MCF 10A (cell line): ENCODE data around the gene WDR45B. TPM values are rescaled to one million over a fixed set of nuclear protein-coding genes. Genes with fewer than 3 reads are reported as not detected.

Source experiments
- BruUV-seq: library from RNA; stranded (reverse); fragments of 400-500 nt; replicated peaks from 2 replicates; lab custom pipeline; 2021; lab: Mats Ljungman, UMichigan
- CTCF ChIA-PET: fragments of 300-600 bp; sonication (Branson Sonifier 250); formaldehyde crosslinking; extraction: SDS; loops from one replicate; lab custom pipeline; 2021; ENCODE audit warnings: antibody characterized with exemption, inconsistent platforms; lab: Yijun Ruan, JAX
- POLR2A ChIA-PET: fragments of 300-600, 350-650 bp; sonication (Branson Sonifier 250); formaldehyde crosslinking; extraction: SDS; loops from one replicate; lab custom pipeline; 2020; ENCODE audit warnings: antibody characterized with exemption, inconsistent platforms; lab: Yijun Ruan, JAX
- DNase-seq: peaks from one replicate; pipeline ENCODE4 v3.0.0-alpha.2; 2018; ENCODE audit not compliant: unreplicated experiment
- H3K27ac Mint-ChIP-seq: one replicate; pipeline ENCODE4 v1.8.0; 2022; ENCODE audit warnings: mild to moderate bottlenecking, low read depth, mixed read lengths; ENCODE audit not compliant: unreplicated experiment
- H3K27me3 Mint-ChIP-seq: one replicate; pipeline ENCODE4 v1.8.0; 2022; ENCODE audit warnings: mixed read lengths; ENCODE audit not compliant: insufficient read depth, unreplicated experiment
- H3K36me3 Mint-ChIP-seq: one replicate; pipeline ENCODE4 v1.8.0; 2022; ENCODE audit warnings: mild to moderate bottlenecking, moderate library complexity, mixed read lengths; ENCODE audit not compliant: insufficient read depth, unreplicated experiment
- H3K4me1 Mint-ChIP-seq: one replicate; pipeline ENCODE4 v1.8.0; 2022; ENCODE audit warnings: mixed read lengths; ENCODE audit not compliant: insufficient read depth, unreplicated experiment
- H3K4me3 Mint-ChIP-seq: one replicate; pipeline ENCODE4 v1.8.0; 2022; ENCODE audit warnings: mild to moderate bottlenecking, moderate library complexity, mixed read lengths; ENCODE audit not compliant: unreplicated experiment
- H3K9me3 Mint-ChIP-seq: one replicate; pipeline ENCODE4 v1.8.0; 2022; ENCODE audit warnings: mixed read lengths; ENCODE audit not compliant: unreplicated experiment
- intact Hi-C: fragments of 100-400 bp; cut with micrococcal nuclease; formaldehyde crosslinking; loops from 2 replicates; pipeline ENCODE4 v1.14.1; 2022
- total RNA-seq: library from RNA; stranded (reverse); gene quantifications from 2 replicates; pipeline ENCODE4 v1.2.3, GENCODE V29; 2022
- TF ChIP-seq, protein P1 (sequence below): fragments of 200-600 bp; IDR thresholded peaks from one replicate; pipeline ENCODE4 v1.8.0; 2022; ENCODE audit warnings: antibody characterized with exemption, mild to moderate bottlenecking; ENCODE audit not compliant: unreplicated experiment

Gene WDR45B
- total RNA-seq, 1 experiment from 2014 or later, result 88.3 TPM

DNA sequence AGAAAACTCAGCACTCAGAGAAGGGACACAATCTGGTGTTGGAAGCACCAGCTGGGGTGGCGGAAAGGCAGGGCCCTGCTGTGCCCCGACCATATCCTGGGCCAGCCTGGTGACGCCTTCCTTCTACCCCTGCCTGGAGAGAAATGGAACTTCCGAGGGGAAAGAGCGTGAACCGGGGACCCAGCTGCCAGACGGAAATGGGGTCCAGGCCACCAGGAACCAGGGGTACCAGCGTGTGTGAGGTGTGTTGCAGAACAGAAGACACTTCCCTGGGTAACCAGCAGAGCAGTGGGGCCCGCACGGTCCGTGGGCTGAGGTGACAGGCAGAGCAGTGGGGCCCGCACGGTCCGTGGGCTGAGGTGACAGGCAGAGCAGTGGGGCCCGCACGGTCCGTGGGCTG lies 43.5 kb upstream of the WDR45B start:
- POLR2A ChIA-PET, result interaction anchor here (0.6 kb wide), 1 partner anchor 179 kb away, joined by 4 read pairs; no protein-coding TSS in a partner anchor
- Mint-ChIP-seq H3K27ac (no peak overlapping the region), H3K4me1 (peaks cover 7% of the 10 kb centered on the region), H3K4me3 (no peak overlapping the region), H3K27me3 (no peaks in the 10 kb centered on the region), H3K9me3 (peaks cover 9% of the 10 kb centered on the region), H3K36me3 (peaks cover 25% of the 10 kb centered on the region)
- CTCF ChIA-PET, result interaction anchor here (0.6 kb wide), 1 partner anchor 380 kb away, joined by 3 read pairs; no protein-coding TSS in a partner anchor
- no peak for DNase-seq
- TF ChIP-seq, protein P1, sequence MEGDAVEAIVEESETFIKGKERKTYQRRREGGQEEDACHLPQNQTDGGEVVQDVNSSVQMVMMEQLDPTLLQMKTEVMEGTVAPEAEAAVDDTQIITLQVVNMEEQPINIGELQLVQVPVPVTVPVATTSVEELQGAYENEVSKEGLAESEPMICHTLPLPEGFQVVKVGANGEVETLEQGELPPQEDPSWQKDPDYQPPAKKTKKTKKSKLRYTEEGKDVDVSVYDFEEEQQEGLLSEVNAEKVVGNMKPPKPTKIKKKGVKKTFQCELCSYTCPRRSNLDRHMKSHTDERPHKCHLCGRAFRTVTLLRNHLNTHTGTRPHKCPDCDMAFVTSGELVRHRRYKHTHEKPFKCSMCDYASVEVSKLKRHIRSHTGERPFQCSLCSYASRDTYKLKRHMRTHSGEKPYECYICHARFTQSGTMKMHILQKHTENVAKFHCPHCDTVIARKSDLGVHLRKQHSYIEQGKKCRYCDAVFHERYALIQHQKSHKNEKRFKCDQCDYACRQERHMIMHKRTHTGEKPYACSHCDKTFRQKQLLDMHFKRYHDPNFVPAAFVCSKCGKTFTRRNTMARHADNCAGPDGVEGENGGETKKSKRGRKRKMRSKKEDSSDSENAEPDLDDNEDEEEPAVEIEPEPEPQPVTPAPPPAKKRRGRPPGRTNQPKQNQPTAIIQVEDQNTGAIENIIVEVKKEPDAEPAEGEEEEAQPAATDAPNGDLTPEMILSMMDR, result no peak
- no TSS peak for BruUV-seq
- intact Hi-C loops, result no loop called here

DNA sequence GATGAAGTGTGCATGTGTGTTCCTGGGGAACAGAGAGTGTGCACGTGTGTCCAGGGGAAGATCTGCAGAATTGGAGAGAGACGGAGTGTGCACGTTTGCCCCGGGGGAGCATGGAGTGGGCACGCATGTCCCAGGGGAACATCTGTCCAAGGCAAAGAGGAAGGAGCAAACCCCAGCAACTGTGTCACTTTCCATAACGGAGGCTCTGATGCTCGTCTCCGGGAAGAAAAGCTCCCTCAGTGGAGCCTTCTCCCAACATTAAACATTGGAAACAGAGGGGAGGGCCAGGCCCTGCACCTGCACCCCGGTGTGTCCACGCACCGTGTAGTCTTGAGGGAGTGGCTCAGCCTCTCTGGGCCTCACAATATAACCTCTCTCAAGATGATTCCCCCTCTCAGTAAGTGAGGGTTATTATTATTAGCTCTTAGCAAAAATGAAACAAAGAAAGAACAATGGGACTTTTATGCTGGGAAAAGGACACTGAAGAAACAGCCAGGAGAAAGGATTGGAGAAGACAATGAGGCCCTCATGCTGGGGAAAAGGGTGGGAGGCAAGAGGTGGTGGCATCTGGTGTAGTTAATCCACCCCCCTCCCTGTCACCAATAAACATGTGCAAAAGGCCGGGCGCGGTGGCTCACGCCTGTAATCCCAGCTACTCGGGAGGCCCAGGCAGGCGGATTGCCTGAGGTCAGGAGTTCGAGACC lies 42.7 kb upstream of the WDR45B start:
- H3K4me1 Mint-ChIP-seq, result peaks cover 7% of the 10 kb centered on the region
- BruUV-seq, result no TSS peak
- ChIA-PET CTCF (interaction anchor here (0.6 kb wide), 1 partner anchor 380 kb away, joined by 3 read pairs; no protein-coding TSS in a partner anchor), POLR2A (interaction anchor here (0.6 kb wide), 1 partner anchor 25 kb away, joined by 3 read pairs; no protein-coding TSS in a partner anchor)
- H3K27ac Mint-ChIP-seq, result no peak overlapping the region
- no peak for DNase-seq
- intact Hi-C loops, result no loop called here
- H3K36me3 Mint-ChIP-seq, result peaks cover 25% of the 10 kb centered on the region
- H3K9me3 Mint-ChIP-seq, result peaks cover 9% of the 10 kb centered on the region
- TF ChIP-seq, protein P1, result no peak
- H3K4me3 Mint-ChIP-seq, result no peak overlapping the region
- H3K27me3 Mint-ChIP-seq, result no peaks in the 10 kb centered on the region

DNA sequence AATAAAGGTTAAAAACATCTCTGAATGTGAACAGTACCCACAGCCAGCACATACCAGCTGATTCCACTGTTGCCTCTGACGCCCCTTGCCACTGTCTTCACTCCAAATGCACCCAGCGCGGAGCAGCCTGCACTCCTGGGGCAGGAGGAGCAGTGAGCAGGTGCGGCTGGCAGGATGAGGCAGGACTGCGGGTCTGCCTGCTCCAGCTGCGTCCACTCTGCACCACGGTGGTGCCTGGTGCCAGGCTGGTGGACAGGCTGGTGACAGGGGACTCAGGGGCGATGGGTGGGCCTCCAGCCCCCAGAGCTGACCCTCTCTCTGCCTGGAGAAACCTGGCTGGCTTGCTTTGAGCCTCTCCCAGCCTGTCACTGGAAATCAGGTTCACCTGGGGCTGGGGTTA lies 40.8 kb upstream of the WDR45B start:
- CTCF ChIA-PET, result no interaction called here
- no peak overlapping the region for H3K27ac Mint-ChIP-seq
- POLR2A ChIA-PET, result interaction anchor here (0.7 kb wide), 1 partner anchor 10 kb away, joined by 4 read pairs; the partner anchor contains the start of gene RAB40B
- H3K4me3 Mint-ChIP-seq, result no peak overlapping the region
- no peaks in the 10 kb centered on the region for H3K9me3 Mint-ChIP-seq
- peaks cover 13% of the 10 kb centered on the region for H3K36me3 Mint-ChIP-seq
- peaks cover 7% of the 10 kb centered on the region for H3K4me1 Mint-ChIP-seq
- intact Hi-C loops, result no loop called here
- no peaks in the 10 kb centered on the region for H3K27me3 Mint-ChIP-seq
- no TSS peak for BruUV-seq
- no peak for DNase-seq
- TF ChIP-seq, protein P1, result no peak

DNA sequence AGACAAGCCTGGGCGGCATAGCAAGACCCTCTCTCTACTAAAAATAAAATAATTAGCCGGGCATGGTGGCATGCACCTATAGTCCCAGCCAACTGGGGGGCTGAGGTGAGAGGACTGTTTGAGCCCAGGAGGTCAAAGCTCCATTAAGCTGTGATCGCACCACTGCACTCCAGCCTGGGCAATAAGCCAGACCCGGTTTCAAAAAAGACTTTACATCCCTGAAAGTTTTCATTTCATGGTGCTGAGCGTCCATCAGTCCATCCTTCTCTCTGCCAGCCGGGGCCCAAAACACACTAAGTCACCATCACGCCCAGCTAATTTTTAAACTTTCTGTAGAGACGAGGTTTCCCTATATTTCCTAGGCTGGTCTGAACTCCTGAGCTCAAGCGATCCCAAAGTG lies 39.6 kb upstream of the WDR45B start:
- no peaks in the 10 kb centered on the region for H3K27me3 Mint-ChIP-seq
- DNase-seq, result no peak
- TF ChIP-seq, protein P1, result no peak
- intact Hi-C loops, result no loop called here
- no peaks in the 10 kb centered on the region for H3K9me3 Mint-ChIP-seq
- ChIA-PET POLR2A (interaction anchor here (1.1 kb wide), 1 partner anchor 10 kb away, joined by 3 read pairs; no protein-coding TSS in a partner anchor), CTCF (no interaction called here)
- no peak overlapping the region for H3K4me3 Mint-ChIP-seq
- no peak overlapping the region for H3K27ac Mint-ChIP-seq
- BruUV-seq, result no TSS peak
- peaks cover 8% of the 10 kb centered on the region for H3K36me3 Mint-ChIP-seq
- H3K4me1 Mint-ChIP-seq, result peaks cover 7% of the 10 kb centered on the region
